A549 treated with ZK216348 at 1 μM for 4 hours (cell line): ENCODE data around the gene TRIM4. TPM values are rescaled to one million over a fixed set of nuclear protein-coding genes. Genes with fewer than 3 reads are reported as not detected.

Experiments
- total RNA-seq: library from RNA; stranded (reverse); fragments of 200-300 nt; extraction: Qiagen RNA extraction; gene quantifications from 5 replicates; pipeline ENCODE4 v1.2.3, GENCODE V29; 2022; ENCODE audit warnings: low read depth

TRIM4 gene
- total RNA-seq = 23.0 to 34.7 TPM (median 27.0 TPM) in 5 replicates

GRCh38 chr7:99918959-99919813 is at the start of gene TRIM4:
TRIM4 (minus strand) TSS chr7:99919530; CDS start chr7:99919401, 129 bp downstream.

DNA sequence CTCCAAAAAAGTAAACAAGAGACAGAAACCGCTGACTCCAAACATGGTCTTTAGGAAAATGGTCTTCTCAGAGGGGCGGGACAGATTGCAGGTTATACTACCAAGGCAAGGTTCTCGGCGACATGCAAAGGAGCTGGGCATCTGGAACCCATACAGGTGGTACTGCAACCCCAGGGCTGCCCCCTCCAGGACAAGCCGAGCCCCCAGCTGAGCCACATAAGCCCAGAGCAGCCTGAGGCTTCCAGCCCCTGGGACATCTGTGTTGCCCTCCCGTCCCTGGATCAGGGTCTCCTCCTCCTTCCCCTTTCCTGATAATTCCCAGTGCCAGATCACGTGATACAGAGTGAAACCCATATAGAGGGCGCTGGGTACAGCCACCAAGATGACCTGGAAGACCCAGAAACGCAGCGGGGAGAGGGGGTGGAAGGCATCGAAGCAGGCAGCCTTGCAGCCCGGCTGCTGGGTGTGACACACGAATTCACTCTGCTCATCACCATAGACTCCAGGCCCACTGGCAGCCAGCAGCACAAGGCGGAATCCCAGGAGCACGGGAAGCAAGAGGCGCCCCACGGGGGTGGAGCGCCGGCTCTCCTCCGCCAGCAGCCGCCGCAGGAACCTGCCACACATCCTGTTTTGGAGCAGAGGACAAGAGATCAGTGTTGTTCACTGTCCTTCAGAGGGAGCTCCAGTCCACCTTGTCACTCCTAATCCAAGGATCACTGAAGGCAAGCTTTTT is 9.8 kb upstream of the TRIM4 start, which contains the start of gene GJC3:
Gene GJC3 (minus strand): TSS at position 627 of the 736 bp plus-strand sequence. CDS start 0 bp downstream, at position 627.

GRCh38 chr7:99876933-99877332 is 42.4 kb downstream of the TRIM4 start, which contains the start of gene OR2AE1:
OR2AE1 (minus strand) TSS chr7:99877033; CDS start chr7:99877033, 0 bp downstream.

Other genes with a start within 250 kb of the TRIM4 start
- gene CYP3A5, start 239.5 kb downstream of the TRIM4 start, total RNA-seq = 1.1 to 2.0 TPM (median 1.8 TPM) in 5 replicates
- not detected in 5 replicates for gene CYP3A7, start 184.3 kb downstream of the TRIM4 start, total RNA-seq
- not detected in 5 replicates for gene CYP3A4, start 135.3 kb downstream of the TRIM4 start, total RNA-seq
- gene CYP3A43, start 91.5 kb downstream of the TRIM4 start, total RNA-seq = not detected in 5 replicates
- gene OR2AE1, start 42.5 kb downstream of the TRIM4 start, total RNA-seq = not detected in 5 replicates
- gene GJC3, start 10.1 kb upstream of the TRIM4 start, total RNA-seq = not detected in 5 replicates
- 0.31 TPM in 1 of 5 replicates, not detected in the others for gene AZGP1, start 56.5 kb upstream of the TRIM4 start, total RNA-seq
- 5.8 to 11.6 TPM (median 8.9 TPM) in 5 replicates for gene ZKSCAN1, start 96.1 kb upstream of the TRIM4 start, total RNA-seq
- 8.3 to 11.5 TPM (median 10.0 TPM) in 5 replicates for gene ZSCAN21, start 130.2 kb upstream of the TRIM4 start, total RNA-seq
- 17.2 to 21.9 TPM (median 20.4 TPM) in 5 replicates for gene ZNF3, start 162.2 kb upstream of the TRIM4 start, total RNA-seq
- 143 to 198 TPM (median 176 TPM) in 5 replicates for gene COPS6, start 169.4 kb upstream of the TRIM4 start, total RNA-seq
- gene MCM7, start 181.9 kb upstream of the TRIM4 start, total RNA-seq = 205 to 248 TPM (median 245 TPM) in 5 replicates
- gene AP4M1, start 182.1 kb upstream of the TRIM4 start, total RNA-seq = 12.8 to 17.5 TPM (median 16.1 TPM) in 5 replicates
- 57.0 to 69.0 TPM (median 65.2 TPM) in 5 replicates for gene TAF6, start 199.8 kb upstream of the TRIM4 start, total RNA-seq
- 10.6 to 13.4 TPM (median 11.9 TPM) in 5 replicates for gene CNPY4, start 200.1 kb upstream of the TRIM4 start, total RNA-seq
- gene MBLAC1, start 207.4 kb upstream of the TRIM4 start, total RNA-seq = 2.8 to 3.5 TPM (median 3.0 TPM) in 5 replicates
- gene LAMTOR4, start 229.4 kb upstream of the TRIM4 start, total RNA-seq = 133 to 186 TPM (median 171 TPM) in 5 replicates
- gene TRAPPC14, start 239.2 kb upstream of the TRIM4 start, total RNA-seq = 8.3 to 14.8 TPM (median 12.9 TPM) in 5 replicates
- 0.14 to 0.27 TPM in 2 of 5 replicates, not detected in the others for gene GAL3ST4, start 249.1 kb upstream of the TRIM4 start, total RNA-seq